Stimulated activated CD4-positive, alpha-beta T cell treated with anti-CD3 and anti-CD28 coated beads, Interleukin-12 subunit alpha, Interleukin-12 subunit beta, amount 100 ng/mL, for 4 hours (primary cell): ENCODE measurements around the gene MET.

Experiments used
- DNase-seq: peaks from one replicate; pipeline ENCODE4 v3.0.0-alpha.2; 2020

Gene MET

GRCh38 chr7:116665332-116665996 lies 6.5 kb upstream of the MET start:
- DNase-seq: no peak

GRCh38 chr7:116669769-116670168 lies 2.2 kb upstream of the MET start:
- no peak for DNase-seq

GRCh38 chr7:116670409-116671015 lies 1.5 kb upstream of the MET start:
- DNase-seq: no peak

- no peak for DNase-seq
Measured at GRCh38 chr7:116671111-116671510, 885 bp upstream of the MET start.

- DNase-seq: no peak
Measured at GRCh38 chr7:116672596-116673456, 830 bp downstream of the MET start.

- DNase-seq: no peak
Measured at GRCh38 chr7:116673457-116673865, 1.5 kb downstream of the MET start.

GRCh38 chr7:116674508-116675173 lies 2.6 kb downstream of the MET start:
- DNase-seq: no peak

- no peak for DNase-seq
Measured at GRCh38 chr7:116675812-116676355, 3.9 kb downstream of the MET start.

GRCh38 chr7:116678780-116679179 lies 6.8 kb downstream of the MET start:
- DNase-seq: no peak

GRCh38 chr7:116679500-116679899 lies 7.5 kb downstream of the MET start:
- no peak for DNase-seq

- DNase-seq: no peak
Measured at GRCh38 chr7:116683786-116684185, 11.8 kb downstream of the MET start.

- no peak for DNase-seq
Measured at GRCh38 chr7:116686033-116686432, 14.0 kb downstream of the MET start.

- DNase-seq: no peak
Measured at GRCh38 chr7:116686812-116687419, 14.9 kb downstream of the MET start.

GRCh38 chr7:116687801-116688201 lies 15.8 kb downstream of the MET start:
- DNase-seq: no peak

- DNase-seq: no peak
Measured at GRCh38 chr7:116689790-116690259, 17.8 kb downstream of the MET start.

- no peak for DNase-seq
Measured at GRCh38 chr7:116691664-116692063, 19.7 kb downstream of the MET start.

GRCh38 chr7:116692401-116693308 lies 20.7 kb downstream of the MET start:
- no peak for DNase-seq

GRCh38 chr7:116696707-116697106 lies 24.7 kb downstream of the MET start:
- no peak for DNase-seq

GRCh38 chr7:116697152-116697551 lies 25.2 kb downstream of the MET start:
- DNase-seq: no peak

GRCh38 chr7:116697761-116698160 lies 25.8 kb downstream of the MET start:
- DNase-seq: no peak

- no peak for DNase-seq
Measured at GRCh38 chr7:116698396-116698795, 26.4 kb downstream of the MET start.
